Sciatic nerve (tissue), 2 donors: Measurements from ENCODE around the gene CUEDC1. TPM values are rescaled to one million over a fixed set of nuclear protein-coding genes. Genes with fewer than 3 reads are reported as not detected.
A peak's percentile ranks its signal among the peaks of the same experiment; 100 is the strongest.
"Not testable (repeated sequence)": the region's sequence is repeated elsewhere in the genome, so short reads cannot be mapped to it uniquely, and the experiment has no call there.

Experiments used
- ATAC-seq: fragments of 200-7000 bp; cut with Tn5 transposase; one replicate; pipeline ENCODE4 v1.9.1; 2020; ENCODE audit warnings: mild to moderate bottlenecking, moderate library complexity
- DNase-seq: peaks from one replicate; pipeline ENCODE4 v3.0.0-alpha.2; 2020; ENCODE audit warnings: low spot score
- intact Hi-C: fragments of 100-400 bp; cut with DNase I; formaldehyde crosslinking; loops from one replicate; pipeline ENCODE4 v1.14.2; 2022
- total RNA-seq: library from RNA; stranded (reverse); fragmentation: NEBNext Ultra II Directional; extraction: Animal tissue kit (Norgen Biotek cat#: 25700); gene quantifications from one replicate; pipeline ENCODE4 v1.2.1, GENCODE V29; 2021
- donor health status: DM: no; HTN: no; CAD: no.
- donor health status: DM: no; HTN: no; CAD: no.

CUEDC1 gene
- total RNA-seq, 1 donor from 2014 or later: 44.3 TPM

DNA sequence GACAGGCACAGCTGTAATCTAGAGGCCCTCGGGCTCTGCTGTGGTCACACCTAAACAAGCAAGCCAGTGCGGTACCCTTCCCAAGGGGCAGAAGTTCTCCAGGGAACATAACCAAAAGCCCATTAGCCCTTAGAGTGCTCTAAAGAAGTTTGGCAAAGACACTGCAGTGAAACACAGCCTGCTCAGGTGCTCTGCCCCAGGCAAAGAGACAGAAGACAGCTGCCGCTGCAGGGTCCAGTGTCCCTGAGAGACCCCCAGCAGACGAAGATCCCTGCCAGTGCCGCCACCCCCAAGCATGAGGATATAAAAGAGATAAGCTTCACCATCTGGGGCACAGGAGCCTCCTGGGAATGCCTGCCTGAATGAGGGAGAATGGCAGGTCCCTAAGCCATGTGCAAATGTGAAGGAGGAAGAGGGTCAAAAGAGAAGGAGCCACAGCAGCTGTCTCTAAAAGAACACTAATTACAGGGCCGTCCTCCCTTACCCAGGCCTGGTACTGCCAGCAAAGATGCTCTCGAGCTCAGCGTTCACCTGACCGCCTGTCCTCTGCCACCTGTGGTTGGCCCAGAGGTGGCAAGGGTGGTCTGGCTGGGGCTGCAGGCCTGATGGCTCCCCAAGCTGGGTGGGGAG lies 29.7 kb downstream of the CUEDC1 start:
- intact Hi-C loops: no loop called here
- ATAC-seq: no peak
- no peak for DNase-seq

DNA sequence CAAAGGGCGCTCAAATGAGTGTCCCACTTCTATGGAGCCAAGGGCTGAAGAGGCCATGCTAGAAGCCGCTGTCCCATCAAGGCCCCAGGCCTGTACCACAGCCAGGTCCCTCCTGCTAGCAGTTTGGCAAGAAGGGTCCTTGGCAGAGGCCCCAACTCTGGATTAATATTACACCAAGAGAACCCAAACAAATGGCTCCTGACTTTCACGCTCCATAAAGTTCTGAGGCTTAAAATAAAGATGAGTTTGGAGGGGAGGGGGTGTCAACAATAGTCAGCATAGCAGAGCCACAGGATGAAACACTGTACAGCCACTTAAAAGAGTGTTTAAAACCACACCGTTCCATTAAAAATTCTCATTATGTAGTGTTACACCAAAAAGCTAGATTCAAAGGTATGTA lies 30.5 kb downstream of the CUEDC1 start:
- no peak for DNase-seq
- intact Hi-C loops: no loop called here
- no peak for ATAC-seq

DNA sequence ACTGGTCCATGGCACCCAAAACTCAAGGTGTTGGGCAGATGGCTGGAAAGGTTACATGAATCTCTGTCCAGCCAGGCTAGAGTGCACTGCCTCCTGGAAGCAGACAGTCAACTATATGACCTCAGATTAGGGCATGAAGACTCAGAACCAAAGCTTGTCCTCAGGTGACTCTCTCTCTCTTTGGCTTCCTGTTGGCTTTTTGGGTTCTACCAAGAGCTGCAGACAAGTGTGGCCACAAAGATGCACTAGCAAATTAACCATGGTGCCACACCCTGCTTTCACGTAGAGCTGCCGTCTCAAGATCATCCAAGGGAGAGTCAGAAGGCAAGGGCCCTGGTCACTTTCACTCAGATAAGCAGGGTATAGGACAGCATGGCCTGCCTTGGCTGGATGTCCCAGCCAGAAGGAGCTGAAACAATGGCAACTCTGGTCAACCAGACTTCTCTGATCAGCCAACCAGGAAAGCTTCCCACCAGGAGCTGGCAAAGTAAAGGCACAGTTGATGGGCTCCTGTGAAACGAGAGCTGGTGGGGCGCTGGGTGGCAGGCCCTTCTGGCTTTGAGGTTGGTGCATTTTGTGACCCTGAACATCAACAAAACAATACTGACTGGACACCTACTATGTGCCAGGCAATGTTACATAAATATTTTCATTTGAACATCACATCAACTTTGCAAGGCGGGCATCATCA lies 31.9 kb downstream of the CUEDC1 start:
- intact Hi-C loops: no loop called here
- DNase-seq (no peak), ATAC-seq (no peak)

DNA sequence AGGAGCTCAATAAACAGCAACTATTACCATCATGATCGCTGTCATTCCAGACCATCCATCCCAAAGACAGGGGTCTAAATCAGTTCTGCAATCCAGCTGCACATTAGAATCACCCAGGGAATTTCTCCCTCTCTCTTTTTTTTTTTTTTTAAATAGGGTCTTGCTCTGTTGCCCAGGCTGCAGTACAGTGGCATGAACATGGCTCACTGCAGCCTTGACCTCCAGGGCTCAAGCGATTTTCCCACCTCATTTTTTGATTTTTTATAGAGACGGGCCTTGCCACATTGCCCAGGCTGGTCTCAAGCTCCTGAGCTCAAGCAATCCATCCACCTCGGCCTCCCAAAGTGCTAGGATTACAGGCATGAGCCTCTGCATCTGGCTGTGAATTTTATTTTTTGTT lies 32.5 kb downstream of the CUEDC1 start:
- intact Hi-C loops, DNase-seq, ATAC-seq: not testable (repeated sequence)

DNA sequence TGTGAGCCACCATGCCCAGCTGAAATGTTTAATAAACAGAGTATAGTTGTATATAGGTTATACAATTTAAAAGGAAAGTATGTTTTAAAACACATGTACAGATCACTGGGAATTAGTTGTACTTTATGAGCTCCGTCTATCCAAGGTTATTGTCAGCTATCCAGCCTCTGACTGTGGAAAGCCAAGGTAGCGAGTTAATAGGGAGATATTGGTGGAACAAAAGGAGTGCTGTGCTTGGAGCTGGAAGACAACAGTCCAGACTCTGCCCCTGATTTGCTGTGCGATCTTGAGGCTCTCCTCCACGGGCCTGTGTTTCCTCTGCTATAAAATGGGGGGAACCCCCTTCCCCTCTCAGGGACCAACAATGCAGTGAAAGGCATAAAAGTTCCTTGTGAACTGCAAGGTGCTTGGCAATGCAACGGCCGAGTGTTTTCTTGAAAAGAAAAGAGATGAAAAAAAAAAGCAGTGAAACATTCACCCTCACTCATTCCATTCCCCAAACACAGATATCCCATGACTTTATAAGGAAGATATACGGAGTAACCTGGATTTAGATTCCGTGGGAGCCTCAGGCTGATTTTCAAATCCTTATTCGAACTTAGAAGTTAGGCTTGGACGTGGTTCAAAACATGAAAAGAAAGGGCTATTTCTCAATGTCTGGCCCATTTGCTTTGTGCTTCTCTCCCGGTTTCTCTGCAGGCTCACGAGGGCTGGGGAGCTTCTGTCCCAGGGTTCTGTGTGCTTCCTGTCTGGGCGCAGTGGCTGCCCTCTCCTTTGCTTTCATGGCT lies 34.1 kb downstream of the CUEDC1 start:
- peak; percentile 75 for ATAC-seq
- DNase-seq: no peak
- intact Hi-C loops: no loop called here

DNA sequence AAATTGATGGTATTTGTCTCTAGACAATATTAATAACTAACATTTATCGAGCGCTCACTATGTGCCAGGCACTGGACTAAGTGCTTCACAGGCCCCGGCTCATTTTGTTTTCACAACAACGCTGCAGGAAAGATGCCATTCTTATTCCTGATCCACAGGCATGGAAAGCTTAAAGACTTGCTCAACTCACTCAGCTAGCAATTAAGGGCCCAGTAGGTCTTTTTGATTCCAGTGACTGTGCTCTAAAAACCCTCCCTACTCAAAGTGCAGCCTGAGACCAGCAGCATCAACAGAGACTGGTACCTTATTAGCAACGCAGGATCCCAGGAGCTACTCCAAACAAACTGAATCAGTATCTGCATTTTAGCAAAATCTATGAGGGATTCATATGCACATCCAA lies 35.3 kb downstream of the CUEDC1 start:
- intact Hi-C loops: no loop called here
- DNase-seq (no peak), ATAC-seq (no peak)

DNA sequence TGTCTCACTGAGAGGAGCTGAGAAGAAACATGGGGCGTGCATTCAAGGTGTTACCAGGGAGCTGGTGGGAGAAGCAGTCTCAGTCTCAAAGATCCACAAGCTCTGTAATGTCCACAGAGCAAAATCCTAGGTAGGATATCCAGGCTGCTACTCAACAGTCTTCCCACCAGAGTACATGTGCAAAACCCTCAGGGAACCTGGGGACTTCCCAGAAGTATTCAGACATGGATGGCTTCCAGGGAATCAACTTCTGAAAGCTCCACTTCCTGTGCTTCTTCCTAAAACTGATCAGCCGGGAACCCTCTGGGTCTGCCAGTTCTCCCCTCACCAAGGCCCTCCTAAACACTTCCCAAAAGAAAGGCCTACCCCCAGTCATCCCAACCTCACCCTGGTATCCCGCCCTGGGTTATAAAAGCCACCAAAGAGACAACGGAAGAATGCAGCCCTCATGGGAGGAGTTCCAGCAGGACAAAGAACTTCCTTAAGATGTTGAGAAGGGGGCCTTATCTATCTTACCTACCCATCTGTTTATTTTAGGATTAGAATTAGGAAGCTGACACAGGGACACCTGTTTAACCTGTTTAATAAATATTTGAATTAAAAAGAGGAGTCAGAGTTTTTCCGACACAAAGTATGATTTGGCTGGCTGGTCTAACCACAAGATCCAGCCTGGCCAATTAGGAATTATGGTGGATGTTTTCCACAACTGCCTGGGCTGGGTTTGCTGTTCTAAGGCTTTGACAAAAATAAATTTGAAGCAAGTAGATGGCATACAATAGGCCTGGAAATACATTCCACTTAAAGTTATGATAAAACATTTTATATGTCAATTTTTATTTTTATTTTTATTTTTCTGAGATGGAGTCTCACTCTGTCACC lies 37.0 kb downstream of the CUEDC1 start:
- ATAC-seq (no peak), DNase-seq (no peak)
- intact Hi-C loops: no loop called here

DNA sequence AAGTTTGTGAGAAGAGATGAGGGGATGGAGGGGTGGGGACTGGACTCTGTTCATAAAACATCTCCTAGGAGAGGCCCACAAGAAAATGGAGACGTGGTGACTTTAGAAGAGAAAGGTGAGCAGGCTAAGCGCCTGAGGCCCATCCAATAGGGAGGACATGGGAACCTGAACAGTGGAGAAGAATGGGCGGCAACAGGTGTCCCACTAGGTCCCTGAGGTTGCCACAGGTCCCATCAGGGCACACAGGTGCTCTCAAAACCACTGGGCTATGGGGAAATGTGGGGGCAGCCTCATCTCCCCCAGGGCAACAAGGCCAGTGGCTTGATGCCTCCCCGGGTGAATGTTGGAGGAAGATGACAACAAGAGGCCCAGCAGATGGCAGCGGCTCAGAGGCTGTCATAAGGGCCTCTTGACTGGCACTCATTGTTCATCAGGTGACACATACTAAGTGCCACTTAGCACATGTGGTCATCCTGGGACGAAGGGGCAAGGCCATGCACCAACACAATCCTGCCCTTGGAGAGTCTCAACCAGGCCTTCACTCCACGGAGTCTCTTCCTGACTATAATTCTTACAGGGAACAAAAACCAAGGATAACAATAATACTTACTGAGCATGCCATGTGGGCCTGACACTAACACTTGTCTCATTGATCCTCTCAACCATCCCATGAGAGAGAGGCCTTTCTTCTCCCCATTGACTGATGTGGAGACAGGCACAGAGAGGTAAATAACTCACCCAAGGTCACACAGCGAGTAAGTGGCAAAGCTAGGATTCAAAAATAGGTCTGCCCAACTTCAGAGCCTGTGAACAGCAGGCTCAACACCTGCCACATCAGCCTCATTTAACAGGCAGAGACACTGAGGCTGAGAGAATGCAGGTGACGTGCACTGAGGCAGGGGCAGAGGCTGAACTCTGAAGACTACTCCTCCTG lies 38.0 kb downstream of the CUEDC1 start:
- DNase-seq: no peak
- no peak for ATAC-seq
- intact Hi-C loops: no loop called here

DNA sequence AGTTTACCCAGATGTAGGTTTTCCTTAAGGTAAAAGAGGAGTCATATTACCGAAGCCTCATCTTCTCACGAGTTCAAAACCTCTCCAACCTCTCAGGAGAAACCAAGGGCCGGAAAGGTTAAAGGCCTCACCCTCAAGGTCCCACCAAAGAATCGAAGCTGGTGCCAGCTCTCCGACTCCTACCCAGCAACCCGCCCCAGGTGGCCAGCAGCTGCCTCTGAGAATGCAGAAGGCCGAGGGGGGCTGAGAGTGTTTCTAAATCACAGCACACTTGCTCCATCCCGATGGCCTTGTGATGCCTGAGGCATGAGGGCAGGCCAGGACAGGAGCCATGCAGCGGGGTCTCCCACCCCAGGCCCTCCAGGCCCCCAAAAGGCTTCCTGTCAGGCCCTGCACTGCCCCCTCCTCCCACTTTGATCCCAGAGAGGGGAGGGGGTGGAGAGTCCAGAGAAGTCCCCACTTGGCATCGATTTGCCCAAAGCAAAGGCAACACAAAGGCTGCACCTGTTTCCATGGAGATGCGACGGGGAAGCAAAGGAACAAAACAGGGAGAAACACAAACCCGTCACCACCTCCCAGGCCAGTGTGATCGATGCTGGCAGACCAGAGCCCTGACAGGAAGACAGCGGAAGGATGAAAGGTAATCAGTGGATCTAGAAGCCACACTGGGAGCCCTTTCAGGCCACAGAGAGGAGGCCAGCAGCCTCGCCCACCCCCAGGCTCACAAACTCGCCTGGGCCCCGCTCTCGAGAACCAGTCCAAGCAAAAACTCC lies 39.0 kb downstream of the CUEDC1 start:
- intact Hi-C loops: no loop called here
- no peak for DNase-seq
- ATAC-seq: peak; percentile 17

DNA sequence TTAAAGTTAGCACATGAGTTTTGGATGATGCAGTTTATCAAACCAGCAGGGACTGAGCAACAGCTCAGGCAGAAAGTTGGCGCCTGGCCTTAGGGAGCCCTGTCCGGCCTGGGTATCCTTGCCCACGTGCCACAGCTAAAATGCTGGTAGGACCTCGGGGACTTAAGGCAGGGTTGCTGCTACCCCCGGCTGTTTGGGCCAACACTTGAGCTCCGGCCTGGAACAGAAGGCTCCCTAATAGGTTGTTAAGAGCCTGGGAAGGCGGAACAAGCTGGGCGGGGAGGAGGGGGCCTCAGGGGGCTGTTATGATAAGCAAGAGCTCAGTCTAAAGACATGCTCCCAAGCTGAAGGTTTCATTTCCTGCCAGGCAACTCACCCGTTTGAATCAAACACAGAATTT lies 39.7 kb downstream of the CUEDC1 start:
- ATAC-seq: no peak

DNA sequence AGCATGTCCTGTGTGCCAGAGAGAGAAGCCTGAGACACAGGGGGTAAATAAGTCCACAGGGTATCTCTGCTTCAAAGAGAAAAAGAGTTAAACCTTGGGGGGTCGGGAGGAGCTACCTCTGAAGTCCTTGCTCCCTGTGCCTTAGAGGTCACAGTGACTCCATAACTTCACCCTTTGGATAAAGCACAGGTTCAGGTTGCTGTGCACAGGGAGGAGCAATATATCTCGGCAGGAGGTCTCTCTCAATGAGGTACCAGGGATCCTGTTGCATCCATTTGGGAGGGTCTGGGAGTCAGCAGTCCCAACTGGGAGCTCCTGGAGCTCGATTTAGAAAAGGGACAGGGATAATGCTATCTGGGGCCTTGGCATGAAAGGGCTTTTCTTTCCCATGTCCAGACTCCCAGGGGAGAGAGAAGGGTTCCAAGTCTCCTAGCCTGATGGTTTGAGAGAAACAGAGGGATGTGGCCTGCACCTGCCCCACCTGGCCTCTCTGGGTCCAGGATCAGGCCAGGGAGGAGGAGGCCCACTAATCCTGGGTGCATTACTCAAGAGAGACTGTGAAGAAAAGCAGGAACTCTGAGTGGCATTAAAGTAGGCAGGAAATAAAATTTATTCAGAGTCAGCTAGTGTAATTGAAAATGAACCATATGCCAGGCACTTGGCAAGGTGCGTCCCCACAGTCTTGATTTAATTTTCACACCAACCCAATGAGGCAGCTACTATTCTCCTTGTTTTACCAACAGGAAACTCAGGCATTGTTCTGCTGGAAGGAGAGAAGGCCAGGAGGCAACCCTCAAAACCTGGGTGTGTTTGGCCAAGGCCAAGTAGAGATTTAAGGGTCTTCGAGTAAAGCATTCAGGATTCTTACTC lies 40.7 kb downstream of the CUEDC1 start:
- intact Hi-C loops: no loop called here
- ATAC-seq (no peak), DNase-seq (no peak)

More for the DNA sequence above, 39.7 kb downstream of the CUEDC1 start:
- intact Hi-C loops: no loop called here
- DNase-seq: no peak

DNA sequence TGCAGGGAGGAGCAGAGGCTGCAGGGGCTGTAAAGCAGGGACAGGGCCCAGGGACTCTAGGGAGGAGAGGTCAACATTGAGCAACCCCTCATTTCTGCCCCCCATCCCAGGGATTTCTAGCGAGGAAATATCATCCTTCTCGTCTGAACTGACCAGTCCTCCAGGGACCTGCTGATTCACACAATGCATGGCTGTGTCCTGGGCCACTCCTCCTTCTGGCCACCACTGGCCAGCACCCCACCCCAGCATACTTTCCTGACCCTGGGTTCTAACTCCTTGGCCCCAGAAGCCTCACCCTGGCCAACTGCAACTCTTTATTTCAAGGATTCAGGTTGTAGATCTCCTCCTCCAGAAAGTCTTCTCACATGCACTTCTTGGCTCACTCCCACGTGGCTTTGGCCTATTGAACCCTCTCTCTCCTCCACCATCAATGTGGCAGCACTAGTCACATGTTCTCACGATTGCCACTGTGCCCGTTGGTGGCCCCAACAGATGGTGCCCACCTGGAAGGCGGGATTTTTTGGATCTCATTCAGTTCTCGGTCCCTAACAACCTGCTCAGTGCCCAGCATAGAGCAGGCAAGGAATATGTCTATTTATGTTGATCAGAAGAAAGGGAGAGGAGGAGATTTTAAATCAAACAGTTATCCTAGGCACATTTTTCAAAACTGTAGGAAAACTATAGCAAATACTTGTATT lies 41.5 kb downstream of the CUEDC1 start:
- ATAC-seq: peak; percentile 57
- intact Hi-C loops: no loop called here

DNA sequence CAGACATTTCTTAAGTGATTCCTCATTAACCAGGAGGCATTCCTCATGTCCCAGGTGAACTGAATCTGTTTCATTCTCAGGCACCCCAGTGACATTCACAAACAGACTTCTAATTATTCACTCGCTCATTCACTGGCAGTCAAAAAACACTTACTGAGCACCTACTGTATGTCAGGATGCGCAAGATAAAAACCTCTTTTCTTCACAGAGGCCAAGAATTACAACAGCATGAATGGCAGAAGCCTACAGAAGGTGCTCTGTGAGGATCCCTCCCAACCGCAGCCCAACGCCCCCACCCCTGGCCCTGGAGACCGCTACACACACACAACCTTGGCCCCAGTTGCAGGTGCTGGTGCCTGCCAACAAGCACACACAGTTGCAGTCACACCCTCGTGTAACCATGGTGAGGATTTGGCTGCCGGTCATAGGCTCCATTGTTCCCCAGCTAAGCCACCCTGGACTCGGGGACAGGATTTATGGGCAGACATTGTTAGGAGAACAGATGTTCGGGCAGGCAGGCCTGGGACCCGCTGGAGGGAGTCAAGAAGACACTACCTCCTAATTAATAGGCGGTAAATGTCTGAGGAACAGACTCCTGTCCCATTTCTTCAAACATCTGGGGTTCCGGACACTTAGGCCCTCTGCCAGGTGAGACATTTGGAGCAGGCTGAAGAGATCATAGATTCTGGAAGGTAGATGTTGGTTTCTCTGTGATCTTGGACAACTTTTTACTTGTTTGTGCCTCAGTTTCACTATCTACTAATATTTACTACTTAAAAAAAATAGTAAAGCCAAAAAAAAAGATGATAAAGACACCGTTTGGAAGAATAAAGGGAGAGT lies 43.2 kb downstream of the CUEDC1 start:
- ATAC-seq (peak; percentile 91), DNase-seq (peak; percentile 93)
- intact Hi-C loops: no loop called here

More for the DNA sequence above, 41.5 kb downstream of the CUEDC1 start:
- no peak for DNase-seq

DNA sequence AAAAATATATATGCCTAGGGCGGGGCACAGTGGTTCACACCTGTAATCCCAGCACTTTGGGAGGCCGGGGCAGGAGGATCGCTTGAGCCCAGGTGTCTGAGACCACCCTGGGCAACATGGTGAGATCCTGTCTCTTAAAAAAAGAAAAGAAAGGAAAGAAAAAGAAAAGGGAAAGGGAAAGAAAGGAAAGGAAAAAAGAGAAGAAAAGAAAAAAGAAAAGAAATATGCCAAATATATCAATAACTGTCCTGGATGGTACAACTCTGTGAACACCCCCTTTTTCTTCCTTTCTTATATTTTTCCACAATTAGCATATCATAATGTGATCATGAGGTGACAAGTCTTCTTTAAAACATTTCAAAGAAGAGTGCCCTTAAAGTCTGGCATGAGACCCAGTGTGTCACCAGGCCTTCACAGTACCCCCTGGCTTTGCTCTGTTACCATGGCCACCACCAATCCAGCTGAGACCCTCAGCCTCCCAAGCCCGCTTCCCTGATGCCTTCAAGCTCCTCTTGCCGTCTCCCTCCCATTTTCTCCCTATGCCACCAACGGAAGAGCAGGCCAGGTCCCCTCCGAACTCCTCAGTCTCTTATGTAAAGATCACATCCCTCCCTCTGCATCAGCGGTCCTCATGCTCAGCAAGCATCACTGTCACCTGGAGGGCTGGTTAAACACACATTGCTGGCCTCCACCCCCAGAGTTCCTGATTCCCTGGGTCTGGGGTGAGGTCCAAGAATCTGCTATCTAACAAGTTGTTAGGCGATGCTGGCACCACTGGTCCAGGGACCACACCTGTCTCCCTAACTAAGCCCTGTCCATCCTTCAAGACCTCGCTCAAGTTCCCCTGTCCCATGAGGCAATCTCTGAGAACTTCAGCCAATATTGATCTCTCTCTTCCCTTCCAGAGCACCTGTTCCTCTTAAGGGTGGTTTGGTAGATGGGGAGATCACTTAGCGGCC lies 44.5 kb downstream of the CUEDC1 start:
- ATAC-seq (no peak), DNase-seq (no peak)
- intact Hi-C loops: no loop called here
